Measurements from ENCODE around the gene OXER1. TPM values are rescaled to one million over a fixed set of nuclear protein-coding genes. Genes with fewer than 3 reads are reported as not detected.

OXER1 gene
- total and polyA plus RNA-seq, 9 of the 15 experiments (the other 6 are each of a cell fraction or from before 2014, with no cell fraction given), result not detected

DNA sequence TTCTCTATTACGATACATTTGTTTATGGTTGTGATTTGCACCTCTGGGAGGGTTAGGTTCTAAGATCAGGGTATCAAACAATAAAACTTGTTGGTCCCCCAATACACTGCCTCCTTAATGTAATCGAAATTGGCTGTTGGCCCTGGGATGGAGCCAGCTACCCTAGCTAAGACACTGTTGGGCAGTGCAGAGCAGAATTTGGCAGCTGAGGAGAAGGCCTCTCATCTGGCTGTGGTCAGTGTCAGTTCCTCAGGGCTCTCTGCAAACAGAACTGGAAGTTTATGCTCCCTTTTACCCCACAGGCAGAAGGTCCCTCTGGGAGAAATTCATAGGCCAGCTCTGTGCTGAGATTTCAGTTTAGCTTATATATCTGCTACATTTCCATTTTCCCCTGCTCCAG lies 37.0 kb upstream of the OXER1 start (continued):
- TF ChIP-seq, protein P1, sequence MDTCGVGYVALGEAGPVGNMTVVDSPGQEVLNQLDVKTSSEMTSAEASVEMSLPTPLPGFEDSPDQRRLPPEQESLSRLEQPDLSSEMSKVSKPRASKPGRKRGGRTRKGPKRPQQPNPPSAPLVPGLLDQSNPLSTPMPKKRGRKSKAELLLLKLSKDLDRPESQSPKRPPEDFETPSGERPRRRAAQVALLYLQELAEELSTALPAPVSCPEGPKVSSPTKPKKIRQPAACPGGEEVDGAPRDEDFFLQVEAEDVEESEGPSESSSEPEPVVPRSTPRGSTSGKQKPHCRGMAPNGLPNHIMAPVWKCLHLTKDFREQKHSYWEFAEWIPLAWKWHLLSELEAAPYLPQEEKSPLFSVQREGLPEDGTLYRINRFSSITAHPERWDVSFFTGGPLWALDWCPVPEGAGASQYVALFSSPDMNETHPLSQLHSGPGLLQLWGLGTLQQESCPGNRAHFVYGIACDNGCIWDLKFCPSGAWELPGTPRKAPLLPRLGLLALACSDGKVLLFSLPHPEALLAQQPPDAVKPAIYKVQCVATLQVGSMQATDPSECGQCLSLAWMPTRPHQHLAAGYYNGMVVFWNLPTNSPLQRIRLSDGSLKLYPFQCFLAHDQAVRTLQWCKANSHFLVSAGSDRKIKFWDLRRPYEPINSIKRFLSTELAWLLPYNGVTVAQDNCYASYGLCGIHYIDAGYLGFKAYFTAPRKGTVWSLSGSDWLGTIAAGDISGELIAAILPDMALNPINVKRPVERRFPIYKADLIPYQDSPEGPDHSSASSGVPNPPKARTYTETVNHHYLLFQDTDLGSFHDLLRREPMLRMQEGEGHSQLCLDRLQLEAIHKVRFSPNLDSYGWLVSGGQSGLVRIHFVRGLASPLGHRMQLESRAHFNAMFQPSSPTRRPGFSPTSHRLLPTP (IDR thresholded peaks at IDR 0.05; ENCODE audit: borderline replicate concordance, extremely low read depth, insufficient read length), result no peak
- TF ChIP-seq CBX1 (IDR thresholded peaks at IDR 0.05; ENCODE audit: low read depth) (no peak), STAT5A (IDR thresholded peaks at IDR 0.05; ENCODE audit: borderline replicate concordance, low read length) (no peak), ZNF384 (IDR thresholded peaks at IDR 0.05; ENCODE audit: low read depth, low read length) (no peak), CBX2 (IDR thresholded peaks at IDR 0.05; ENCODE audit: insufficient read depth, low read length, poor library complexity, severe bottlenecking) (no peak), ELF4 (CRISPR knock-in tag; IDR thresholded peaks at IDR 0.05) (no peak)

DNA sequence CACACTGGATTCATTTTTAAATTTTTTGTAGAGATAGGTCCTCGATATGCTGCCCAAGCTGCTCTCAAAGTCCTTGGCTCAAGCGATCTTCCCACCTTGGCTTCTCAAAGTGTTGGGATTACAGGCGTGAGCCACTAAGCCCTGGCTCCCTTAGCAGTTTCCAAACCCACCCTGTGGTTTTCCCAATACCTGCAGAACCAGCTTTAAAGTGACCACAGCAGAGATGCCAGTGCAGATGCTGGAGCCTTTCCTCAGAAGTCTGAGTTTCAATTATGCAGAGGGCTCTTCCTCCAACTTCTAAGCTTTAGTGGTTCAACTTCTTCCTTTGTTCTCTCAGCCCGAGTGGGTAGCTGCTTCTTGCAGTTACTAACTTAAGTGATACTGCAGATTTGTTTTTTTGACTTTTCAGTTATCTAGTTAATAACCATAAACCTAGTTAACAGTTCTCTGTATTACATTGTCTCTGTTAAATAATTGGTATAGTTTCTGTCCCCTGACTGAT lies 36.6 kb upstream of the OXER1 start:
- DNase-seq (ENCODE audit: extremely low read depth in 1 of 4, low spot score in 3 of 4), result no peak
- no peaks in the 10 kb centered on the region for H3K36me3 ChIP-seq (ENCODE audit: control insufficient read depth, insufficient read depth, low read length)
- no peaks in the 10 kb centered on the region for H3K9me1 ChIP-seq (ENCODE audit: control insufficient read depth, insufficient read depth, low read length)
- H3K27me3 ChIP-seq (ENCODE audit: control insufficient read depth in 2 of 2, insufficient read depth in 2 of 2, low read length in 2 of 2), result peaks cover 4 to 17% of the 10 kb centered on the region in 2 experiments; a peak in 3 of 5 replicates
- intact Hi-C loops (cut with micrococcal nuclease) (no loop called here), in situ Hi-C loops (cut with MboI) (no loop called here)
- FAIRE-seq, result no peak
- H3K4me3 ChIP-seq, result no peak overlapping the region
- WGBS (ENCODE audit: insufficient coverage, low coverage, missing lambda C conversion rate), result 3% methylated on average over 4 of the region's 4 CpGs
- BruUV-seq (replicated peaks), result no TSS peak
- CTCF ChIA-PET (ENCODE audit: low intra/inter-chr PET ratio), result no interaction called here
- H3K9ac ChIP-seq (ENCODE audit: insufficient read depth in 1 of 2, low read depth in 2 of 2, low read length in 2 of 2), result no peak overlapping the region
- H3K4me2 ChIP-seq (ENCODE audit: insufficient read depth, low read length), result no peak overlapping the region
- H2AFZ ChIP-seq (ENCODE audit: low read depth, low read length), result no peak overlapping the region
- no peaks in the 10 kb centered on the region for H4K20me1 ChIP-seq (replicated peaks; ENCODE audit: control insufficient read depth, insufficient read depth, low read length)
- ATAC-seq, result no peak
- H3K9me3 ChIP-seq (replicated peaks; ENCODE audit: control insufficient read depth, insufficient read depth, low read depth, low read length), result no peaks in the 10 kb centered on the region
- POLR2A ChIA-PET, result interaction anchor here (0.6 to 2.6 kb wide), 3 partner anchors 8 to 13 kb away, joined by 3 to 8 read pairs (median 4); partner anchors contain the start of gene HAAO
- no peaks in the 10 kb centered on the region; a peak in 1 of 5 replicates for H3K4me1 ChIP-seq (replicated peaks in 1 of 2; ENCODE audit: control insufficient read depth in 2 of 2, insufficient read depth in 2 of 2, low read length in 2 of 2)
- H3K27ac ChIP-seq (ENCODE audit: extremely low read depth, low read depth, low read length), result no peak overlapping the region
- no peaks in the 10 kb centered on the region for H3K79me2 ChIP-seq (ENCODE audit: control insufficient read depth, insufficient read depth, low read length)
- TF ChIP-seq NR3C1 (CRISPR knock-in tag; IDR thresholded peaks at IDR 0.05), result no peak
- no peak for TF ChIP-seq CREM (IDR thresholded peaks at IDR 0.05; ENCODE audit: low read depth)
- TF ChIP-seq, protein P2, sequence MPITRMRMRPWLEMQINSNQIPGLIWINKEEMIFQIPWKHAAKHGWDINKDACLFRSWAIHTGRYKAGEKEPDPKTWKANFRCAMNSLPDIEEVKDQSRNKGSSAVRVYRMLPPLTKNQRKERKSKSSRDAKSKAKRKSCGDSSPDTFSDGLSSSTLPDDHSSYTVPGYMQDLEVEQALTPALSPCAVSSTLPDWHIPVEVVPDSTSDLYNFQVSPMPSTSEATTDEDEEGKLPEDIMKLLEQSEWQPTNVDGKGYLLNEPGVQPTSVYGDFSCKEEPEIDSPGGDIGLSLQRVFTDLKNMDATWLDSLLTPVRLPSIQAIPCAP (CRISPR knock-in tag; IDR thresholded peaks at IDR 0.05; ENCODE audit: borderline replicate concordance), result no peak
- TF ChIP-seq PTRF (tag; IDR thresholded peaks at IDR 0.05), result no peak
- TF ChIP-seq FOXM1 (IDR thresholded peaks at IDR 0.05; ENCODE audit: low read depth), result no peak
- TF ChIP-seq FOXM1 (CRISPR knock-in tag; IDR thresholded peaks at IDR 0.05; ENCODE audit: low read depth), result no peak
- no peak for TF ChIP-seq RFX7 (CRISPR knock-in tag; IDR thresholded peaks at IDR 0.05)
- no peak for TF ChIP-seq ZNF76 (CRISPR knock-in tag; IDR thresholded peaks at IDR 0.05; ENCODE audit: borderline replicate concordance)
- TF ChIP-seq, protein P3, sequence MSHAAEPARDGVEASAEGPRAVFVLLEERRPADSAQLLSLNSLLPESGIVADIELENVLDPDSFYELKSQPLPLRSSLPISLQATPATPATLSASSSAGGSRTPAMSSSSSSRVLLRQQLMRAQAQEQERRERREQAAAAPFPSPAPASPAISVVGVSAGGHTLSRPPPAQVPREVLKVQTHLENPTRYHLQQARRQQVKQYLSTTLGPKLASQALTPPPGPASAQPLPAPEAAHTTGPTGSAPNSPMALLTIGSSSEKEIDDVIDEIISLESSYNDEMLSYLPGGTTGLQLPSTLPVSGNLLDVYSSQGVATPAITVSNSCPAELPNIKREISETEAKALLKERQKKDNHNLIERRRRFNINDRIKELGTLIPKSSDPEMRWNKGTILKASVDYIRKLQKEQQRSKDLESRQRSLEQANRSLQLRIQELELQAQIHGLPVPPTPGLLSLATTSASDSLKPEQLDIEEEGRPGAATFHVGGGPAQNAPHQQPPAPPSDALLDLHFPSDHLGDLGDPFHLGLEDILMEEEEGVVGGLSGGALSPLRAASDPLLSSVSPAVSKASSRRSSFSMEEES (CRISPR knock-in tag; IDR thresholded peaks at IDR 0.05), result no peak
- TF ChIP-seq, protein P4, sequence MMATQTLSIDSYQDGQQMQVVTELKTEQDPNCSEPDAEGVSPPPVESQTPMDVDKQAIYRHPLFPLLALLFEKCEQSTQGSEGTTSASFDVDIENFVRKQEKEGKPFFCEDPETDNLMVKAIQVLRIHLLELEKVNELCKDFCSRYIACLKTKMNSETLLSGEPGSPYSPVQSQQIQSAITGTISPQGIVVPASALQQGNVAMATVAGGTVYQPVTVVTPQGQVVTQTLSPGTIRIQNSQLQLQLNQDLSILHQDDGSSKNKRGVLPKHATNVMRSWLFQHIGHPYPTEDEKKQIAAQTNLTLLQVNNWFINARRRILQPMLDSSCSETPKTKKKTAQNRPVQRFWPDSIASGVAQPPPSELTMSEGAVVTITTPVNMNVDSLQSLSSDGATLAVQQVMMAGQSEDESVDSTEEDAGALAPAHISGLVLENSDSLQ (IDR thresholded peaks at IDR 0.05), result no peak
